Thyroid gland (tissue), 4 donors: Measurements from ENCODE around the gene CYP26C1.

Source experiments
- CTCF ChIP-seq, 6 experiments: fragments of 200-600 bp in 3 of 6; fragments of 450-650 bp in 3 of 6; sonication (generic) in 3 of 6; IDR thresholded peaks; one replicate each; pipeline ENCODE4 v1.5.1; 2016 to 2019; ENCODE audit warnings: antibody characterized with exemption in 6 of 6, mild to moderate bottlenecking in 2 of 6, inconsistent platforms in 1 of 6, moderate library complexity in 1 of 6
- POLR2A ChIP-seq, 2 donors: fragments of 450-650 bp; IDR thresholded peaks; one replicate each; pipeline ENCODE4 v1.6.1; 2017; ENCODE audit warnings: antibody characterized with exemption in 2 of 2, mild to moderate bottlenecking in 2 of 2, moderate library complexity in 1 of 2

- TF ChIP-seq POLR2A (IDR thresholded peaks at IDR 0.05), result no peak
- TF ChIP-seq CTCF (IDR thresholded peaks at IDR 0.05), result peak in 4 of 6 experiments; percentile 13 to 57 (median 40)
Measured at GRCh38 chr10:93062514-93063143, 2.0 kb downstream of the CYP26C1 start.
